Measurements from ENCODE around the gene KIF3A. TPM values are rescaled to one million over a fixed set of nuclear protein-coding genes. Genes with fewer than 3 reads are reported as not detected.

KIF3A gene
- total RNA-seq, 1 donor from 2014 or later = 10.5 TPM

- peaks cover 35% of the 10 kb centered on the region for H3K36me3 ChIP-seq
- intact Hi-C loops (cut with DNase I) = no loop called here
- H3K27me3 ChIP-seq = no peaks in the 10 kb centered on the region
- H3K4me3 ChIP-seq = no peak overlapping the region
- peaks cover 21% of the 10 kb centered on the region for H3K4me1 ChIP-seq
- no peak overlapping the region for H3K27ac ChIP-seq
- ATAC-seq = no peak
- DNase-seq = no peak
- TF ChIP-seq, protein P1, sequence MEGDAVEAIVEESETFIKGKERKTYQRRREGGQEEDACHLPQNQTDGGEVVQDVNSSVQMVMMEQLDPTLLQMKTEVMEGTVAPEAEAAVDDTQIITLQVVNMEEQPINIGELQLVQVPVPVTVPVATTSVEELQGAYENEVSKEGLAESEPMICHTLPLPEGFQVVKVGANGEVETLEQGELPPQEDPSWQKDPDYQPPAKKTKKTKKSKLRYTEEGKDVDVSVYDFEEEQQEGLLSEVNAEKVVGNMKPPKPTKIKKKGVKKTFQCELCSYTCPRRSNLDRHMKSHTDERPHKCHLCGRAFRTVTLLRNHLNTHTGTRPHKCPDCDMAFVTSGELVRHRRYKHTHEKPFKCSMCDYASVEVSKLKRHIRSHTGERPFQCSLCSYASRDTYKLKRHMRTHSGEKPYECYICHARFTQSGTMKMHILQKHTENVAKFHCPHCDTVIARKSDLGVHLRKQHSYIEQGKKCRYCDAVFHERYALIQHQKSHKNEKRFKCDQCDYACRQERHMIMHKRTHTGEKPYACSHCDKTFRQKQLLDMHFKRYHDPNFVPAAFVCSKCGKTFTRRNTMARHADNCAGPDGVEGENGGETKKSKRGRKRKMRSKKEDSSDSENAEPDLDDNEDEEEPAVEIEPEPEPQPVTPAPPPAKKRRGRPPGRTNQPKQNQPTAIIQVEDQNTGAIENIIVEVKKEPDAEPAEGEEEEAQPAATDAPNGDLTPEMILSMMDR (IDR thresholded peaks at IDR 0.05) = no peak
- no peaks in the 10 kb centered on the region for H3K9me3 ChIP-seq
These were observed 28.1 kb upstream of the KIF3A start for GRCh38 chr5:132765311-132766019.

DNA sequence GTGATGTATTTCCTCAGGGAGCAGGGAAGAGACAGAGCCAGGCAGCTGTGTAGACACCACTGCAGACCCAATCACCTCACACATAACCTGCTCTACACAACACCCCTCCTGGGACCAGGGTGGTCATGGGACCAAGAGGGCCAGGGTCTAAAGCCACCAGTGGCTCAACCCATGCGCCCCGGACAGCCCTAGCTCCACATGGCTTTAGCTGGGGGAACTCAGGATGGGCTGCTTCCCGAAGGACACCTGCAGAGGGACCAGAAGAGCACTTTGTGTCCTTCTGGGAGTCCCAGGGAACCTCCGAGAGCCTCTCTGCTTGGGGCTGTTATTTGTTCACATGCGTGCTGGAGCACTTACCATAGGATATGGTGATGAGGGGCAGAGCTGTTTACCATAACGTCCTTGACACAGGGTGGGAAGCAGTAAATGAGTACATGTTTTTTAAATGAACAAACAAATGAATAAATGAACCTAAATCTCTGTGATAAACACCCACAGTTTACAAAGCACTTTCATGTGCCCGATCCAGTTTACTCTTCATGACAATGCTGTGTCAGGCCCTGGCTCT is 27.4 kb upstream of the KIF3A start:
- H3K36me3 ChIP-seq = peaks cover 39% of the 10 kb centered on the region
- no peaks in the 10 kb centered on the region for H3K9me3 ChIP-seq
- H3K4me3 ChIP-seq = no peak overlapping the region
- ATAC-seq (no peak), DNase-seq (no peak)
- H3K27me3 ChIP-seq = no peaks in the 10 kb centered on the region
- peaks cover 18% of the 10 kb centered on the region for H3K4me1 ChIP-seq
- no peak overlapping the region for H3K27ac ChIP-seq
- TF ChIP-seq, protein P1 (IDR thresholded peaks at IDR 0.05) = no peak
- intact Hi-C loops (cut with DNase I) = no loop called here

DNA sequence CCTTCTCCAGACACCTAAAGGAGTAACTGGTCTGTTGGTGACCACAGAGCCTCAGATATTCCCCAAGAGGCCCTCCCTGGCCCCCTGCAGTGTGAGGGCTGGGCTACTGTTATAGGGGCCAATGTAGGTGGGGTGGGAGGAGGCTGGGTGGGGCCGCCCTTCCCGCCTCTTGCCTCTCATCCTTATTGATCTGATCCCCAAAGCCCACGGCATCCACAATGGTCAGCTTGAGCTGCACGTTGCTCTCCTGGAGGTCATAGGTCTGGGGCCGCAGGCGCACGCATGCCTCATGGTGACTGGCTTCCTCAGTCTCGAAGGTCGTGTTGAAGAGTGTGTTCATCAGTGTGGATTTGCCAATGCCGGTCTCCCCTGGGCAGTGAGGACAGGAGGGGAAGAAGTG is 26.7 kb upstream of the KIF3A start:
- DNase-seq (no peak), ATAC-seq (no peak)
- H3K27ac ChIP-seq = no peak overlapping the region
- no peak overlapping the region for H3K4me3 ChIP-seq
- TF ChIP-seq, protein P1 (IDR thresholded peaks at IDR 0.05) = no peak
- intact Hi-C loops (cut with DNase I) = no loop called here
- H3K36me3 ChIP-seq = peaks cover 39% of the 10 kb centered on the region
- no peaks in the 10 kb centered on the region for H3K9me3 ChIP-seq
- peaks cover 15% of the 10 kb centered on the region for H3K4me1 ChIP-seq
- no peaks in the 10 kb centered on the region for H3K27me3 ChIP-seq

- Histone ChIP-seq H3K36me3 (peaks cover 45% of the 10 kb centered on the region), H3K27ac (no peak overlapping the region), H3K4me3 (no peak overlapping the region), H3K4me1 (peaks cover 13% of the 10 kb centered on the region), H3K9me3 (no peaks in the 10 kb centered on the region), H3K27me3 (no peaks in the 10 kb centered on the region)
- ATAC-seq (no peak), DNase-seq (no peak)
- intact Hi-C loops (cut with DNase I) = no loop called here
- TF ChIP-seq, protein P1 (IDR thresholded peaks at IDR 0.05) = no peak
These were observed 26.1 kb upstream of the KIF3A start for GRCh38 chr5:132763181-132764036.

DNA sequence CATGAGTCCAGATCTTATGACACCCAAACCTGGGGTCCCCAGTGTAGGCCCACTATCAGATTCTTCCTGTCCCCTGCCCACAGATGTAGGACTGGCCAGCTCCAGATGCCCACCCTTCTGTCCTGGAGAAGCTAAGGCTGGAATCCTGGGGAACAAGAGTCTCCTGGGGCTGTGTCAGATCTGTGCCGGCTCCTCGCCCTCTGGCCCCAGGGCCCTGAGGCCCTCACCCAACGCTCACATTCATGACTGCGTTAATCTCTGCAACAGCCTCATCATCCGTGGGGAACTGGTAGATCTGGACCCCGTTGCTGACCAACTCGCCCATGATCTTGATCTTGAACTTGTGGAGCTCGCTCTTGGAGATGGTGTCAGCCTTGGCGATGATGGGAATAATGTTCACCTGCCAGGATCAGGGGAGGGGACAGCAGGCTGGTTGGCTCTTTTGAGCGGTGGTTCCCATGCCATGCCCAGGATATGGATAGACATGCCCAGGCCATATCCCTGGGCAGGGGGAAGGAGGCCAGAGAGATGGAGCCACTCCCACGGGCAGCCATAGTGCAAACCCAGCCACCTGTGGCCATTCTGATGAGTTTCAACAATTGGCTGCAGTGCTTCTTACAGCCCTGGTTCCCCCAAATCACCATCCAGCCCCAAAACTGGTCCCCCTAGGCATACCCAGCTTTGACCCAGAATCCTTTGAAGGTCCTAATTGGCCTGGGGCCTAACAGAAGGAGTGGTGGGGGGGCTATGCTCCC is 25.1 kb upstream of the KIF3A start:
- TF ChIP-seq, protein P1 (IDR thresholded peaks at IDR 0.05) = no peak
- no peak overlapping the region for H3K27ac ChIP-seq
- intact Hi-C loops (cut with DNase I) = no loop called here
- DNase-seq (no peak), ATAC-seq (no peak)
- H3K4me3 ChIP-seq = no peak overlapping the region
- H3K27me3 ChIP-seq = no peaks in the 10 kb centered on the region
- peaks cover 53% of the 10 kb centered on the region for H3K36me3 ChIP-seq
- H3K9me3 ChIP-seq = no peaks in the 10 kb centered on the region
- peaks cover 6% of the 10 kb centered on the region for H3K4me1 ChIP-seq

All from upper lobe of right lung (tissue), 1 donor.